HG03135 (cell line): Measurements from ENCODE around the gene PRR11.
"Not testable (repeated sequence)": the region's sequence is repeated elsewhere in the genome, so short reads cannot be mapped to it uniquely, and the experiment has no call there.

Experiments used
- ATAC-seq: cut with Tn5 transposase; IDR thresholded peaks from one replicate; pipeline ENCODE4 v1.9.1; 2021; ENCODE audit warnings: mild to moderate bottlenecking, moderate library complexity; ENCODE audit not compliant: unreplicated experiment

Gene PRR11

GRCh38 chr17:59155439-59156177 is at the start of gene PRR11:
PRR11 (plus strand) TSS chr17:59155746; CDS start chr17:59169753, 14,007 bp downstream.
- ATAC-seq: peak; percentile 88

DNA sequence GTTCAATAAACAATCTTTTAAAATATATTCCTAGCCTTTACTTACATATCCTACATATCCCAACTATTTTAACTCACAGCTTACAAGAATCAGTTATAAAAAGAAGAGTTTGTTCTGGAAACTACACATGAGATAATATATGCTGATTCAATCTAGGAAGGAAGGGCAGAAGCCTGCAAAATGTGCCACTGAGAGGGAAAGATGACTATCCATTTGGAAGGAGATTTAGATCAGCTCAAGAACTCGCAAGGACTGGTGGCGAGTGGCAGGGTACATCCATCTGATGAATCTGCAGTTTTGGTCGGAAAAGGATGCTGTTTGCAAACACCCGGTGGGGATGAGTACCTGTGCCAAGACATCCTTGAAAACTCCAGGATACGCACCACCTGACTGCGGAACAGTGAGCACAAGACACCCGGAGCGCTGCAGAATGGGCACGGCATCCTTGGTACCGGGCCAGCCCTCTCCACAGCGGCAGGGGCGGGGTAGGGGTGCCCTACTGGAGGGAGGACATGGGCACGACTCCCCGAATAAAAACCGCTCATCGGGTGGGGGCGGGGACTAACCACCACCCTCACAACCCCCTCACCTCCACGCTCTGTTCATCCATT is 49.6 kb upstream of the PRR11 start:
- ATAC-seq: peak; percentile 17

DNA sequence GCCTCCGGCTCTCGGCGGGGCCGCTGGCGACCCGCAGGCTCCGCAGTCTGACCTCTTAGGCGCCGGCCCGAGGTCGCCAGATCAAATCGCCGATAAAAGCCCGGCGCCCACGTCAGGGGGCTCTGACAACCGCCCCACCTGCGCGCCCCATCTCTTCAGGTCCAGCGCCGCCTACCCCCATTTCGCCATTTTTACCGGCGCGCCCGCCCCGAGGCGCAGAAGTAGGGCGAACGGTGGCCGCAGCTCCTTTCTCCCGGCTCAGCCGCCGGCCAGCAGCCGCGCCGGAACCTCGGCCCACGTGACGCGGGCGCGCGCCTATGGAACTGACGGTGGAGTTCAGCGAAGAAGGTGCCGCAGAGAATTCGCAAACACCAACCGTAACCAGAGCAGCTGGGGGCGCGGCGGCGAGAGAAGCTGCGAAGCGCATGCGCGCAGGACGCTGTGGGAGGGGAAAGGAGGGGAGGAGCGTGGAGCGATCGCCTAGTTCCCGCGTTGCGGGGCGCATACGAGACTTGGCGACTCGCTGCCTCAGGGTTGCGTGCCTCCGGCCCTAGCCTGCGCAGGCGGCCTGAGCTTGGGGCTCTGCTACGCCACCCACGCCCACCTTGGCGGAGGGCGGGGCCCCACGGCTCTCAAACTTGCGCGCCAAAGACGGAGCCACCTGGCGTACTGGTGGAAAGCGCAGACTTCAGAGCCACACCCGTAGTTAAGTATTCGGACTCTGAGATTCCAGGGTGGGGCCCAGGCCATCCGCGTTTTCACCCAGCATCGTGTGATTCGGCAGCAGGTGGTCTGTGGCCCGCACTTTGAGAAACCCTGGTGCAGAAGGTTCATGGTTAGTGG is 48.9 kb upstream of the PRR11 start, which contains the start of gene TRIM37:
Gene TRIM37, minus strand, starts transcription at position 418 of the 843 bp plus-strand sequence. CDS start 419 bp downstream, outside the sequence.
- peak; percentile 92 for ATAC-seq

DNA sequence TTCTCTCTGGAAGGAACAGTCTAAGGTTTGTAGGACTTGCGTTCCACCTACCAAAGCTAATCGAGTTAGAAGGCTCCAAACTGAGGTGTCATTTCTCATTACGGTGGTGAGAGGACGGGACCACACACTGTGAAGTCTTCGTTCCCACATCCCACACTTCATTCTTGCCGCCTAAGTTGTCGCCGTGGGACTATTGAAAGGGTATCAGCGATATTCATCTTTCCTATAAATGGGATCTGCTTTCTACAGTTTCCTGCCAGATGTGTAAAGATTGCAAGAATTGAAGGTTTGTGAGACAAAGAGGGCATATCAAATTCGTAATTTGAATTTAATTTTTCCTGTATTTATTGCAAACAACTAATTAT is 48.3 kb upstream of the PRR11 start:
- no peak for ATAC-seq

- ATAC-seq: no peak
Observed at GRCh38 chr17:59108400-59109102, 47.0 kb upstream of the PRR11 start.

DNA sequence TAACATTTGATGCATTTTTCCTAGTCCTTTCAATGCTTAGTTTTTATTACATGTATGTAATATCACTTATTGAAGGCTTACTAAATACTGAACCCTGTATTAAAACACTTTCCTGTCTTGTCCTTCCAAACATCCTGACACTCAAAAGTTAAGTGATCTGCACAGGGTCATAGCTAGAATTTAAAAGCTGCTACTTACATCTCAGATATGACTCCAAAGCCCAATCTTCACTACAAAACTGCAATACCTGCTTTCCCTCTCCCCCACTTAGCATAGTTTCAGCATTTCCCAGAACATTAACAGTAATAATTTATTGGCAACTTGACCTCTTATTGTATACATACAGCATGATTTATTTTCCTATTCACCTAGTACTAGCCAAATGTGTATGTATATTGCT is 44.6 kb upstream of the PRR11 start:
- no peak for ATAC-seq

- no peak for ATAC-seq
Observed at GRCh38 chr17:59111539-59111938, 44.0 kb upstream of the PRR11 start.

- ATAC-seq: no peak
Observed at GRCh38 chr17:59115474-59115873, 40.1 kb upstream of the PRR11 start.

- ATAC-seq: no peak
Observed at GRCh38 chr17:59121901-59122480, 33.6 kb upstream of the PRR11 start.

- no peak for ATAC-seq
Observed at GRCh38 chr17:59124665-59125064, 30.9 kb upstream of the PRR11 start.

DNA sequence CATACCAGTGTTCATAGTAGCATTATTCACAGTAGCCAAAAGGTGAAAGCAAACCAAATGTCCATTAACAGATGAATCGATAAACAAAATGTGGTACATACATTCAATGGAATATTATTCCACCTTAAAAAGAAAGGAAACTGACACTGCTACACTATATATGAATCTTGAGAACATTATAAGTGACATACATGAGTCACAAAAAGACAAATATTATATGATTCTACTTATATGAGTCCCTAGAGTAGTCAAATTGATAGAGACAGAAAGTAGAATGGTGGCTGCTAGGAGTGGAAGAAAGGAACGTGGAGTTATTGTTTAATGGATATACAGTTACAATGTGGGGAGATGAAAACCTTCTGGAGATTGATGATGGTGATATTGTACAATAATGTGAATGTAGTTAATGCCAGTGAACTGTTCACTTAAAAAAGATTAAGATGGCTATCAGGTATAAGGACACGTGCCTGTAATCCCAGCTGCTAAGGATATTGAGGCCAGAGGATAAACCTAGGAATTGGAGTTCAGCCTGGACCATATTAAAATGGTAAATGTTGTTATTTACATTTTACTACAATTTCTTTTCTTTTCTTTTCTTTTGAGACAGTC is 28.6 kb upstream of the PRR11 start:
- no peak for ATAC-seq

- ATAC-seq: no peak
Observed at GRCh38 chr17:59129814-59130213, 25.7 kb upstream of the PRR11 start.

DNA sequence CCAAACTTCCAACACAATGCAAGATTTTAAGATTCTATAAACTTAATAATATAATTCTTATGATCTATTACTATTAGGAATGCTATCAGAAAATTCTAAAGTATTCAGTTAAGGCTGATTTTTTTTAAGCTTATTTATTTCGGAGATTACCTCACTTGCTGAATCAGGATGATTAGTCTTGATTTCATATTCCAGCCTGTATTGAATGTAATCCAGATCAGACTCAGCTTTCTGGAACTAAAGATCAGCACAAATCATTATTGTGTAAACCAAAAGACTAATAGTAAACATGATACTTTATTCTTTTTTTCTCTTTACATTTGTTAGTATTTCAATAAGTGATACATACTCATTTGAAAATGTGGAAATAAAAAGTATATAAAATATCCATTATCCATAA is 24.4 kb upstream of the PRR11 start:
- ATAC-seq: no peak

DNA sequence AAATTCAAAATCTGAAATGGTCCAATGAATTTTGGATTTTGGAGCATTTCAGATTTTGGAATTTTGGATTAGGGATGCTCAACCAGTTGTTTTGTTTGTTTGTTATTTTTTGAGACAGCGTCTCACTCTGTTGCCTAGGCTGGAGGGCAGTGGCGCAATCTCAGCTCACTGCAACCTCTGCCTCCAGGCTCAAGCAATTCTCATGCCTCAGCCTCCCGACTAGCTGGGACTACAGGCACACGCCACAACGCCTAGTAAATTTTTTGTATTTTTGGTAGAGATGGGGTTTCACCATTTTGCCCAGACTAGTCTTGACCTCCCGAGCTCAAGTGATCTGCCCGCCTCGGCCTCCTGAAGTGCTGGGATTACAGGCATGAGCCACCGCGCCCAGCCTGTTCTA is 17.2 kb upstream of the PRR11 start:
- ATAC-seq: not testable (repeated sequence)

- ATAC-seq: no peak
Observed at GRCh38 chr17:59139939-59140338, 15.6 kb upstream of the PRR11 start.

GRCh38 chr17:59141860-59142259 is 13.7 kb upstream of the PRR11 start:
- no peak for ATAC-seq

- no peak for ATAC-seq
Observed at GRCh38 chr17:59145571-59146096, 9.9 kb upstream of the PRR11 start.

DNA sequence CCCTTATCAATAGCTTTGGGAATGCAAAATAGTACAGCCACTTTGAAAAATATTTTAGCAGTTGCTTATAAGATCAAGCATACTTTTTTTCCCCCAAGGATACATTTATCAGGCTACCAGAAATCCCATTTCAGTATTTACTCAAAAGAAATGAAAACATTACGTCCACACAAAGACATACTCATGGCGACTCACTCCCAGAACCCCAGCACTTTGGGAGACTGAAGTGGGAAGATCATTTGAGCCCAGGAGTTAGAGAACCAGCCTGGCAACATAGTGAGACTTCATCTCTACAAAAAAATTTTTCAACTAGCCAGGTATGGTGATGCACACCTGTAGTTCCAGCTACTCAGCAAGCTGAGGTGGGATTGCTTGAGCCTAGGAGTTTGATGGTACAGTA is 6.5 kb upstream of the PRR11 start:
- no peak for ATAC-seq

DNA sequence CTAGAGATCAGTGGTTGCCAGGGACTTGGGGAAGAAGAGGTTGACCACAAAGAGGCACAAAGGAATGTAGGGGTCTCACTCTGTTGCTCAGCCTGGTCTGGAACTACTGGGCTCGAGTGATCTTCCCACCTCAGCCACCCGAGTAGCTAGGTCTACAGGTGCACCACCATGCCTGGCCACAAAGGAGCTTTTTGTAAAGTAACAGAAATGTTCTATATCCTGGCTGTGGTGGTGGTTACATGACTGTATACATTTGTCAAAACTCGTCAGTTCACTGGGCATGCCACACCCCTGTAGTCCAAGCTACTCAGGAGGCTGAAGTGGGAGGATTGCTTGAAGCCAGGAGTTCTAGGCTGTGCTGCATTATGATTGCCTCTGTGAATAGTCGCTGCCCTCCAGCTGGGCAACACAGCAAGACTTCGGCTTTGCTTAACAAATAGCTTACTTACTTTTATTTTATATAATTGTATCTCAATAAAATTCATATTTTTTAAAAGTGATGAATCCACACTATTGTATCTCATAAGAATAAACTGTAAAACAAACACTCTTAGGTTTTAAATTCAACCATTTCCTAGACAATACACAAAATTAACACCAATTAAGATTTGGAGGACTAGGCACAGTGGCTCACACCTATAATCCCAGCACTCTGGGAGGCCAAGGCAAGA is 5.6 kb upstream of the PRR11 start:
- ATAC-seq: no peak
